GM21447 (cell line): ENCODE results near the gene FAM47E.
"Not testable (repeated sequence)": the region's sequence is repeated elsewhere in the genome, so short reads cannot be mapped to it uniquely, and the experiment has no call there.

Experiments used
- ATAC-seq: cut with Tn5 transposase; IDR thresholded peaks from one replicate; pipeline ENCODE4 v1.9.1; 2021; ENCODE audit not compliant: unreplicated experiment

The FAM47E gene

DNA sequence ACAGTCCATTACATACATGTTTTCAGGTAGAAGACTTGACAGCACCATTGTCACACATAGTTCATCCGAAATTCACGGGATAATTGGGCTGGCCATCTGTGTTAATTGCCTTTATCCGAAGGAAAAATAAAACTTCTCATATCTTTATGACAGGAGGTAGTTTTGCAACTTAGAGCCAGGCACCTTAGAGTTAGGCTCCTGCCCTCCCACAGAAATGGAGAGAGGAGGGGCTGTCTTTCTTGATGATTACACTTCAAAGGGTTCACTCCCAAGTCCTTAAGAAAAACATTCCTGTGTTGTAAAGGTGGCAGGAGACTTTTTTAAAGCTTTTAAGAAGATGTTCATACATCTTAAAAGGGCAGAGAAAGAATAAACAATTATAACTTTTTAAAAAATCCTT lies 27.4 kb upstream of the FAM47E start:
- no peak for ATAC-seq

DNA sequence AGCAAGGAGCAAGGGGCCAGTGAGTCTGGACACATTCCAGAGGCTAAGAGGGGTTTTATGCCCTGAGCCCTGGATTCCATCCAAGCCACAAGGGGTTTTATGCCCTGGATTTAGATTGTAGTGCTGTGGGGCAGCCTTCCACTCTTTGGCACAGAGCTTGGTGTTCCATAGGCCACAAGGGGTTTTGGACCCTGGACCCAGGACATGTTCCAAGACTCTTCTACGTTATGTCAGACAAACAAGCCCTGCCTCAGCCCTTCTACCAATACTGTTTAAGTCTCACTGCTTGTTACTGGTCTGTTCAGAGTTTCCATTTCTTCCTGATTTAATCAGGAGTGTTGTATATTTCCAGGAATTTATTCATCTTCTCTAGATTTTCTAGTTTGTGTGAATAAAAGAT lies 25.1 kb upstream of the FAM47E start:
- ATAC-seq = no peak

DNA sequence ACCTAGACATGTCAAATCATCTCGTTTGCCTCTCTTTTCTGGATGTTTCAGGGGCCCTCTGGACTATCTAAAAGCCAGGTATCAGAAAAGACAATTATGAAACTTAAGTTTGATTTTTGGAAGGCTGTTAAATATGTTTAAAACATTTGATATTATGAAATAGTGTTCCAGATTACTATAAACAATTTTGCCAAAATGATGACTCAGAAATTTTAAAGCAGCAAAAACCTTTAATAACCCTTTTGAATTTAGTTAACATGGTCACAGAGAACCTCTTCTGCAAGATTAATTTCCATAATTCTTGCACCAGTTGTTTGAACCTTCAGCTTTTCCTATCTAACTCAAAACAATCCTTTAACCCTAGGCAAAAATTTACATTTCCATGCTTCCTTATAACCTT lies 18.8 kb upstream of the FAM47E start:
- no peak for ATAC-seq

DNA sequence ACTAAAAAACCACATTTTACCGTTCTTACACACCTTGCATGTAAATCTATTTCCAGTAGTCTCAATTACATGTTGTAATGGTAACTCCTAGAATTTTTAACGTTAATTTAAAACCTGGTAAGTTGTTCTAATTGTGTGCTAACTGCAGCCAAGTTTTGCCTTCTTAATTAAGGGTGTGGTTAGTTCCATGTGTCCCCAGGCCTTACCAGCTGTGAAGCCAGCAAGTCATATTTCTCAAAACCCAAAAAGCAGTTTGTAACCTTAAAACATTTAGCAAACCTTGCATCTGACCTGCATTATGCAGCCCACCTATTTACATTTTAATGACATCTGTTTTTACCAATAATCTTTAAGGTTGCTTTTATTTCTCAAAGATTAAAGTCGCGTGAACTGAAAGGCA lies 18.4 kb upstream of the FAM47E start:
- ATAC-seq = no peak

DNA sequence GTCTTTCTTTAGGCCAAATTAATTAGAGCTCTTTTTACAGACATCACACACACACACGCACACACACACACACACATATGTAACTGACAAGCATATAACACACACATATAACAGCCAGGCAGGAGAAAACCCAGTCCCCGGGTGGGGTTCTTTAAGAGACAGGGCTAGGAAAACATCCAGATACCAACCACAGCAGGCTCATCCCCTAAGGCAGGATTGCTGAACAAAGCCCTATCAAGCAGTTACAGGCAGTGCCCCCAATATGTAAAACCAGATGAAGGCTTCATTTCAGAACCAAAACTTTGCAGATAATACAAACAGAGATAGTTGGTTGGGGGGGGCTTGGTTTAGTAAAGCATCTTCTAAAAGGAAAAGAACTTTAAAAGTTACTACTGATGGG lies 18.0 kb upstream of the FAM47E start:
- no peak for ATAC-seq

DNA sequence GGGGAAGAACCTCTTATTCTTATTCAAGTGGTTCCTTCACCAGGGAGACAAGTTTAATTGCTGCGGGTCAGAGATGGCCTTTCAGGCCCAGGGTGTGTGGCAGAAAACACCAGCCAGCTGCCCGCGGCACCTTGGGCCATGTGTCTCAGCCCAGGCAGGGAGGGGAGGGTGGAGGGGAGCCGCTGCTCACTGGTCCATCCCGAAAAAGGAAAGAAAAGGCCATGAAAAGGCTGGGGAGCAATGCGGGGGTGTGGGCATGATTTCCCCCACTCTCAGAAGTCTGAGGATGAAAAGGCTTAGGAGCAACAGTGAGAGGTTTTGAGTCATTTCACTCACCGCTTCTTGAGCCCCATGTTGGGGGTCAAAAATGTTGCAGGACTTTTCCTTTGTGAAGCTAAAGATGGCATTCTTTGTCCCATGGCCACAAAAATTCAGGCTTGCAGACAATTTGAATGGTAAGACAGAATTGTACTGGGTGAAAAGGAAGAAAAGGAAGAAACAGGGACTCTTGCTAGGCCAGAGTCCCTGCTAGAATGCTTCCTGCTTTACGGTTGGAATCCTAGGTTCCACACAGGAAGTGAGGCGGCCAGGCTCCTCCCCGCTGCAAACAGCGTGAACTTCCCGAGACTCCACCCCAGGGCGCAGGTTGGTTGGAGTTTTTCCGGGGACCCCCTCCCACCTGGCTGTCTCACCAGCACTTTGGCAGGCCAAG lies 17.4 kb upstream of the FAM47E start:
- ATAC-seq = no peak

DNA sequence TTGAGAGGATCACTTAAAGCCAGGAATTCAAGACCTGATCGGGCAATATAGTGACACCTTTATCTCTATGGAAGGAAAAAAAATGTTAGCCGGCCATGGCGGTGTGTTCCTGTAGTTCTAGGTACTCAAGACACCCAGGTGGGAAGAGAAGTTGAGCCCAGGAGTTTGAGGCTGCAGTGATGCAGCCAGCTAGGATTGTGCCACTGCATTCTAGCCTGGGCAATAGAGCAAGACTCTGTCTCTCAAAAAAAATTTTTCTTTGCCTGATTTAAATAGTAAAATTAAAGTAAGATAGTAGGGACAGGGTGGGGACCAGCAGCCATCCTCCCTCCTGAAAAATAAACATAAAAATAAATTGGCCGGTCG lies 16.9 kb upstream of the FAM47E start:
- no peak for ATAC-seq

DNA sequence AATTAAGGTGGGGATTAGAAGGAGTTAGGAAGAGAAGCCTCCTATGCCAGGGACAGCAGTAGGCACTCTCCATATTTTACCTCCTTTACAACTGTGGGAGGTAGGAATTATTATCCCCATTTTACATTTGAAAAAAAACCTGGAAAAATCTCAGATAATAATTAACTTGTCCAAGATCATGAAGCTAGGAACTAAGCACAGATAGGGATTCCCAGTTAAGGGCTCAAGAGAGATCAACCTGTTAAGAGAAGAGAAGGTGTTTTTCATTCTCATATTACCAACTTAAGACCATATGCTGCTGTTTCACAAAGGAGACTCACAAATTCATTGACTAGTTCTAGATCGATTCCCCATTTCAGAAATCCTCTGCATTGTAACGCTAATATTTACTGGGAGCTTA lies 16.1 kb upstream of the FAM47E start:
- ATAC-seq = no peak

DNA sequence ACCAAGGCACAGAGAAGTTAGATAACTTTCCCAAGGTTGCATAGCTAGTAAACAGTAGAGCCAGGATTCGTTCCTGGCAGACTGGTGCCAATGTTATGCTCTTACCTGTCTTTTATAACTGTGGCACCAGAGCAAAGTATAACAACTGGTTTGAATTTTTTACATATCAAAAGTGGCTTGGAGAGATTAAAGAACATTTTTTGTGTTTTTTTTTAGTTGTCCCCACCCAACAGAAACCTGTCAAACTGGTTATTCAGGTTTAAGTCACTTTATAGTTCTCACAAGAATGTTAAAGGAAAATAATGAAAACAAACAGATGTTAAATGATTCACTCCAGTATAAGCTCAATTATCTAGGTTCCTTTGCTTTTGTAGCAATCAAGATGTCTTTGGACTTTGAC lies 15.6 kb upstream of the FAM47E start:
- ATAC-seq = no peak

DNA sequence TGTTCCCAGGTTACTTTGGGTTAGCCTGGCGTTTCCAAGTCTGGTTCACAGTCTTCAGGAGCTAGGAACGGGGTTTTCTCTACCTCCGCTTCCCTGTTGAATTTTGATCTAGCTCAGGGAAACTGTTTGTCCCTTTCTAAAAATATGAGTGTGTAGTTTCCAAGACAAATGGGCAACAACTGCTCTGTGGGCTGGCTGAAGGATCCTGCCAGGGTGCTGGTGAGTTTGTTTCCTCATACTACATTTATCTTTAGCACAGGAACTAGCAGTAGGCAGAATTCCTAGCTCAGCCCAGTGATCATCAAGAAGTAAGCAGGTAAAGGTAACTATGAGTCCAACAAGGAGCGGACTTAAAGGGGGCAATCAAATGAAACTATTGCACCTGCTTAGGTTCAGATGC lies 13.3 kb upstream of the FAM47E start:
- no peak for ATAC-seq

DNA sequence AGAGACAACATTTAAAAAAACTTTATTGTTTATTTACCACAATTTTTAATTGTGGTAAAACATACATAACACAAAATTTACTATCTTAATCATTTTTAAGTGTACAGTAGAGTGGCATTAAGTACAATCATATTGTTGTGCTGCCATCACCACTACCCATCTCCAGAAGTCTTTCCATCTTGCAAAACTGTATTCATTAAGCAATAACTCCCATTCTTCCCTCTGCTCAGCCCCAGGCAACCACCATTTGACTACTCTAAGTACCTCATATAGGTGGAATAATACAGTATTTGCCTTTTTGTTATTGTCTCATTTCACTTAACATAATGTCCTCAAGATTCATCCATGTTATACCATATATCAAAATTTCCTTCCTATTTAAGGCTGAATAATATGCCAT lies 12.8 kb upstream of the FAM47E start:
- ATAC-seq = no peak

DNA sequence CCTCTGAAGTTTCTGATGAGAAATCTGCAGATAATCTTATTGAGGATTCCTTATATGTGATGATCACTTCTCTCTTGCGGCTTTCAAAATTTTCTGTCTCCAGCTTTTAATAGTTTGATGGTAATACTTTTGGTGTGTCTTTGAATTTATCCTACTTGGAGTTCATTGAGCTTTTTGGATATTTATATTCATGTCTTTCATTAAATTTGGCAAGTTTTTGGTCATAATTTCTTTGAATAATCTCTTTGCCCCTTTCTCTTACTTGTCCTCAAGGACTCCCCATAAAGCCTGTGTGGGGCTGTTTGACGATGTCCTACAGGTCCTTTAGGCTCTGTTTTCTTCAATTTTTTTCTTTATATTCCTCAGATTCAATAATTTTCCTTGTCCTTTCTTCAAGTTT lies 11.3 kb upstream of the FAM47E start:
- ATAC-seq = no peak

DNA sequence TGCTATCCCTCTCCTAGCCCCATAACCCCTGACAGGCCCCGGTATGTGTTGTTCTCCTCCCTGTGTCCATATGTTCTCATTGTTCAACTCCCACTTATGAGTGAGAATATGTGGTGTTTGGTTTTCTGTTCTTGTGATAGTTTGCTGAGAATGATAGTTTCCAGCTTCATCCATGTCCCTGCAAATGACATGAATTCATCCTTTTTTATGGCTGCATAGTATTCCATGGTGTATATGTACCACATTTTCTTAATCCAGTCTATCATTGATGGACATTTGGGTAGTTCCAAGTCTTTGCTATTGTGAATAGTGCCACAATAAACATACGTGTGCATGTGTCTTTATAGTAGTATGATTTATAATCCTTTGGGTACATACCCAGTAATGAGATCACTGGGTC lies 7.6 kb upstream of the FAM47E start:
- ATAC-seq = not testable (repeated sequence)

DNA sequence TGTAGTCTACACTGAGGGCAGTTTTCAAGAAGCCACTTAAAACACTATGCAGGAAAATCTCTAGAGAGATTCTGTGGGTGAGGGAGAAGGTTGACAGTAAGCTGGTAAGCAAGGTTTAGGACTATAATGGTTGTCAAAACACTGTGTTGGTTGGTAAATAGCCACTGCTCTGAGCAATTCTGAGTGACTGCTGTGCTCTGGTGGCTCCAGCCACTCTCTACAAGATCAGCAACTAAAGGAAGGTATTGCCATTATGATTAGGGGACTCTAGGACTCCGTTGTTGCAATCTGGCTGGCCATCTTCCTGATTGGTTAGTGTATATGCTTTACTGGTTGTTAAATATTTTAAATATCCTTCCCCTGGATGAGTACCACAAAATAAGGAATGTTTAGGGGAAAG lies 5.5 kb upstream of the FAM47E start:
- ATAC-seq = no peak

DNA sequence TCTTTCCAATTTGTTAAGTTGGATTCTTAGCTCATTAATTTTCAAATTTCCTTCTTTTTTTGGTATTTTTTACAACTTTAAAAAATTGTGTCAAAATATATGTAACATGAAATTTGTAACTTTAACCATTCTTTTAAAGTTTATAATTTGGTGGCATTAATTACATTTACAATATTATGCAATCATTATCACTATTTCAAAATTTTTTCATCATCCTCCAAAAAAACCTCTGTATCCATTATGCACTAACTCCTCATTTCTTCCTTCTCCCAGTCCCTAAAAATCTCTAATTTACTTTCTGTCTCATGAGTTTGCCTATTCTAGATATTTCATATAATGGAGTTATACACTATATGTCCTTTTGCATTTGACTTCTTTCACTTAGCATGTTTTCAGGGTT lies 4.7 kb upstream of the FAM47E start:
- ATAC-seq = no peak

DNA sequence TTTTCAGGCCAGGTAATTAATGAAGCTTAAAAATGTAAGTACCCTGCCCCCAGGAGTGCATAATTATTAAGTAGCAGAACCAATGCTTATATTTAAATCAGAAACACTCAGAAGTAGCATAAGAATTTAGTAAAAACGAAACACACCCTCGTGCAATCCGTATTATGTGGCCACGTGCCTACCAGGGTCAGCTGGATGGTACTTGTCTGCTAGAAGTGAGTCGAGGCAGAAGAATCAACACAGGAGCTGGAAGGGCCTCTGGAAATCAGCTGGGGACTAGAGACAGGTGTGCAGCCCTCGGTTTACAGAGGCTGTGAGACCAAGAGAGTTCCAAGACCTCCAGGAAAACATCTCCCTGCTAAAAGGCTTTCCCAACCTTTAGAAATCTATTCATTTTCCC lies 559 bp upstream of the FAM47E start:
- no peak for ATAC-seq

DNA sequence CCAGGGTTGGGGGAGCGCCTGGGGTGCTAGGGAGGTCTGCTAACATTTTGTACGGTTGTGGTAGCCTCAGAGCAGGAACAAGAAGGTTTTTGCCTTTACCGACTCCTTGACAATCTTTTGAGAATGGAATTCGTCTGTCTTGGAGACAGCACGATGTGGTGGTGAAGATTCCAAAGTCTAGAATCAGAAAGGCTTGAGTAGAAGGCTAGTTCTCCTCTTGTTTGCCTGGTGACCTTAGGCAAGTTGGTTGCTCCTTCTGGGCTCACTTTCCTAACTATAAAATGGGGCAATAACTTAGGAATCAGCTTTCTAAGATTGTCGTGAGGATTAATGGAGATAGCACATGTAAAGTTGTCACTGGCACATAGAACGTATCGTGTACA lies 741 bp downstream of the FAM47E start:
- no peak for ATAC-seq

DNA sequence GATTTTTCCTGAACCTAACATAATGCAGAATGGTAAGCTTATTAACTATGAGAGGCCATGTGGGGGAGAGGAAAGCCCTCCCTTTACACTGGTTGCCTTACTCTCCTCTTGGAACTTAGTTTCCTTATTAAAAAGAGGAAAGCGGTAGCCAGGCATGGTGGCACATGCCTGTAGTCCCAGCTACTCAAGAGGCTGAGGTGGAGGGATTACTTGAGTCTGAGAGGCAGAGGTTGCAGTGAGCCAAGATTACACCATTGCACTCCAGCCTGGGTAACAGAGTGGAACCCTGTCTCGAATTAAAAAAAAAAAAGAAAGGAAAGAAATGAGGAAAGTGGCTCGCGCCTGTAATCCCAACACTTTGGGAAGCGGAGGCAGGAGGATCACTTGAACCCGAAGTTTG lies 2.0 kb downstream of the FAM47E start:
- ATAC-seq = no peak

DNA sequence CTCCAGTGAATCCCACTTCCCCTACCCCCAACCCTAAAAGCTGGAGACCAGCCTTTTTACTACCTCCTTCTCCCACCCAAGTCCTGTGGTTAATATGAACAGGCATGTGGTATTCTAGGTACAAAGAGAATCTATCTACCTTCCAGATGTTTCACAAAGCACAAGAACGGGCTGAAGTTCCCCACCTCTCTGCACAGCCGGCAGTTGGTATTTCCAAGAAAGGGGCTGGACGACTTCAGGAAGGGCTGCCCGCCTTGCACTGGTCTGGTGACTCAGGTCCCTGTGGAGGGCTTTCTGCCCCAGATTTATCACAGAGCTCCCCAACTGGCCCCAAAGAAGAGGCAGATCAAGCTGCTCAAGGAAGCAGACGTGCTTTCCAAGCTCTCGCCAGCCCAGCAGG lies 4.5 kb downstream of the FAM47E start:
- no peak for ATAC-seq

DNA sequence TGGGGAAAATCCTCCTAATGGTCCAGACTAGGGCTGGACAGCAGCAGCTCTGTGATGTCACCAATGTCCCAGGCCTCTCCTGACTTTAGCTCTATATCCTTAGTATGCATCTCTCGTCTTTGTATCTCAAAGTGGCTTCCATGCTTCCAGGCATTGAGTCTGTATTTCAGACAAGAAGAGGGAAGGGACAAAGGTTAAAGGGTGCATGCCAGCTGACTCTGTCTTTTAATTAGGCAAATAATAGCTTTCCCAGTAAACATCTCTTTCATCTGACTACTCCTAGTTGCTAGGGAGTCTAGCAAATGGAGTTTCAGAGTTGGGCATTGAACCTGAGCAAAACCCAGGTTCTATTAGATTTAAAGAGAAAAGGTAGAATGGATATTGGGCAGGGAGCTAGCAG lies 5.4 kb downstream of the FAM47E start:
- no peak for ATAC-seq

DNA sequence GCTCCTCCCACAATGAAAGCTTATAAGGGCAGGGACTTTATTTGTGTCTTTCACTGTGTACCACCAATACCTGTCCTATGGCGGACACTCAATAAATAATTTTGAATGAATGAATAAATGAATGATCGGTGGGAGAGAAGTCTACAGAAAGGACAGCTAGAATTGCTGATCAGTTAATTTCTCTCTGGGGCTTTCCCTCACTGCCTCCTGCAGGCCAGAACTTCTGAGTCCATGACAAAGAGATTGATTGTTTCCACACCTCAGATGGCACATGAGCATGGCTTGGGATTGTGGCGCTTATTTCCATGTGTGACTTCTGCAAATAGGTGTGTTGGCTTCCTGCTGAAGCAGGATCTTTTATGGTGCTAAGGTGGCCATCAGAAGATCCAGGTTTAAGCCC lies 6.3 kb downstream of the FAM47E start:
- ATAC-seq = no peak

DNA sequence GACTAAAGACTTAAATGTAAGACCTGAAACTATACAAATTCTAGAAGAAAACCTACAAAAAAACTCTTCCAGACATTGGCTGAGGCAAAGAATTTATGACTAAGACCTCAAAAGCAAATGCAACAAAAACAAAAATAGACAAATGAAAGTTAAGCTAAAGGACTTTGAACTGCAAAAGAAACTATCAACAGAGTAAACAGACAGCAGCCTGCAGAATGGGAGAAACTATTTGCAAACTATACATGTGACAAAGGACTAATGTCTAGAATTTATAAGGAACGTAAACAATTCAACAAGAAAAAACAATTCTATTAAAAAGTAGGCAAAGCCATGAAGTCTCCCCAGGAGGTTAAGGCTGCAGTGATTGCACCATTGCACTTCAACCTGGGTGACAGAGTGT lies 9.1 kb downstream of the FAM47E start:
- no peak for ATAC-seq

DNA sequence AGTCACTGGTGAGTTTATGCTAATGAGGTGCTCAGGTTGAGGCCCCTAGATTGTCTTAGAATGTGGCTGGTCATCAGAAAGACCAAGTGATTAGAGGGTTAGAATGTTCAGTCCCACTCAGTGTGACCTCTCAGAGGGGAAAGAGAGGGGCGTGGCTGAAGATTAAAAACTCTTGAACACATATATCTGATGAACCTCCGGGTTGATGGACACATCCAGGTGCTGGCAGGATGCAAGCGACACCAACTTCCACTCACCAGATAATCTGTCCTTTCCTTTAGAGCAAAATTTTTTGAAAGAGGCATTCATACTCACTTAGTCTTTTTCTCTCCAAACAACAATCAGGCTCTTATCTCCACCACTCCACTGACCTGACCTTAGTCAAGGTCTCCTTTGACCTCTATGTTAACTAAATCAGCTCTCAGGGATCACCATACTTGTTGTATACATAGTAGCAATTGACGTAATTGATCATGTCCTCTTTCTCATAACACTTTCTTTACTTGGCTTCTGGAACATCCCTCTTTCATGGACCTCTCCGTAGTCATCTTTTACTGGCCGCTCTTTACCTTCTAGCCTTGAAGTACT lies 14.2 kb downstream of the FAM47E start:
- no peak for ATAC-seq
